HEK293 (cell line): ENCODE measurements around the gene USP50.

ENCODE experiments used
- BCL11B ChIP-seq: fragments of 450-650 bp; formaldehyde crosslinking; IDR thresholded peaks from 2 replicates; pipeline ENCODE4 v1.5.1; 2016; ENCODE audit warnings: low read depth, missing biosample characterization, missing genetic modification characterization
- CTCF ChIP-seq: fragments of 450-650 bp; formaldehyde crosslinking; IDR thresholded peaks from 2 replicates; pipeline ENCODE4 v1.5.1; 2016; ENCODE audit warnings: missing biosample characterization, missing genetic modification characterization
- OVOL3 ChIP-seq: fragments of 450-650 bp; formaldehyde crosslinking; IDR thresholded peaks from 2 replicates; pipeline ENCODE4 v1.5.1; 2016; ENCODE audit warnings: missing biosample characterization, missing genetic modification characterization
- SP2 ChIP-seq: fragments of 450-650 bp; formaldehyde crosslinking; IDR thresholded peaks from 2 replicates; pipeline ENCODE4 v1.5.1; 2016; ENCODE audit warnings: missing biosample characterization, missing genetic modification characterization
- TCF7L2 ChIP-seq: IDR thresholded peaks from 2 replicates; pipeline ENCODE4 v1.6.1; 2011; ENCODE audit warnings: low read depth, mild to moderate bottlenecking, inconsistent platforms, low read length, moderate library complexity, borderline replicate concordance
- ZBTB11 ChIP-seq: fragments of 450-650 bp; formaldehyde crosslinking; conservative IDR thresholded peaks from 2 replicates; pipeline ENCODE4 v1.5.1; 2016; ENCODE audit warnings: low read depth, missing biosample characterization, missing genetic modification characterization
- ZBTB21 ChIP-seq: fragments of 450-650 bp; formaldehyde crosslinking; IDR thresholded peaks from 2 replicates; pipeline ENCODE4 v1.5.1; 2017; ENCODE audit warnings: missing biosample characterization, missing genetic modification characterization
- ZBTB49 ChIP-seq: fragments of 450-650 bp; formaldehyde crosslinking; IDR thresholded peaks from 2 replicates; pipeline ENCODE4 v1.5.1; 2016; ENCODE audit warnings: missing biosample characterization, missing genetic modification characterization, low read depth
- ZBTB7A ChIP-seq: fragments of 450-650 bp; formaldehyde crosslinking; IDR thresholded peaks from 2 replicates; pipeline ENCODE4 v1.5.1; 2016; ENCODE audit warnings: low read depth, missing biosample characterization, missing genetic modification characterization
- ZNF133 ChIP-seq: fragments of 450-650 bp; formaldehyde crosslinking; IDR thresholded peaks from 2 replicates; pipeline ENCODE4 v1.5.1; 2016; ENCODE audit warnings: missing biosample characterization, missing genetic modification characterization
- ZNF239 ChIP-seq: fragments of 450-650 bp; formaldehyde crosslinking; IDR thresholded peaks from 2 replicates; pipeline ENCODE4 v1.5.1; 2016; ENCODE audit warnings: missing biosample characterization, missing genetic modification characterization
- ZNF701 ChIP-seq: fragments of 450-650 bp; formaldehyde crosslinking; IDR thresholded peaks from 2 replicates; pipeline ENCODE4 v1.5.1; 2016; ENCODE audit warnings: missing biosample characterization, missing genetic modification characterization
- ZNF707 ChIP-seq: fragments of 450-650 bp; formaldehyde crosslinking; IDR thresholded peaks from 2 replicates; pipeline ENCODE4 v1.5.1; 2016; ENCODE audit warnings: missing biosample characterization, missing genetic modification characterization
- ZNF768 ChIP-seq: fragments of 450-650 bp; formaldehyde crosslinking; IDR thresholded peaks from 2 replicates; pipeline ENCODE4 v1.5.1; 2018; ENCODE audit warnings: missing biosample characterization, mild to moderate bottlenecking, missing genetic modification characterization

GRCh38 chr15:50556642-50557371 is 10.3 kb upstream of the USP50 start:
- TF ChIP-seq ZNF239 (tag by site-specific recombination), result no peak
- TF ChIP-seq CTCF, result no peak
- TF ChIP-seq ZNF707 (tag by site-specific recombination), result no peak
- TF ChIP-seq SP2 (tag by site-specific recombination), result no peak
- no peak for TF ChIP-seq ZBTB11 (tag by site-specific recombination)
- no peak for TF ChIP-seq TCF7L2
- no peak for TF ChIP-seq ZBTB21
- no peak for TF ChIP-seq ZNF133 (tag by site-specific recombination)
- no peak for TF ChIP-seq ZBTB7A (tag by site-specific recombination)
- TF ChIP-seq ZNF768, result no peak
- TF ChIP-seq ZNF701 (tag by site-specific recombination), result no peak
- TF ChIP-seq ZBTB49 (tag by site-specific recombination), result no peak
- no peak for TF ChIP-seq OVOL3
- TF ChIP-seq BCL11B (tag by site-specific recombination), result no peak
